HG03378 (cell line): ENCODE results near the gene SLC30A9.

Experiments used
- ATAC-seq: cut with Tn5 transposase; IDR thresholded peaks from one replicate; pipeline ENCODE4 v1.9.1; 2021; ENCODE audit warnings: mild to moderate bottlenecking, moderate library complexity; ENCODE audit not compliant: unreplicated experiment

SLC30A9 gene

GRCh38 chr4:41990365-41991111, at the start of gene SLC30A9:
TSS of gene SLC30A9 (plus strand) at chr4:41990530. CDS start at chr4:41990652, 122 bp downstream.
- peak; percentile 98 for ATAC-seq

- ATAC-seq: no peak
Measured at GRCh38 chr4:41940834-41941233, 49.5 kb upstream of the SLC30A9 start.

- no peak for ATAC-seq
Measured at GRCh38 chr4:41943506-41943905, 46.8 kb upstream of the SLC30A9 start.

- no peak for ATAC-seq
Measured at GRCh38 chr4:41944089-41944488, 46.2 kb upstream of the SLC30A9 start.

GRCh38 chr4:41949531-41949930, 40.8 kb upstream of the SLC30A9 start:
- no peak for ATAC-seq

- no peak for ATAC-seq
Measured at GRCh38 chr4:41957634-41958033, 32.7 kb upstream of the SLC30A9 start.

- no peak for ATAC-seq
Measured at GRCh38 chr4:41963105-41963504, 27.2 kb upstream of the SLC30A9 start.

- ATAC-seq: no peak
Measured at GRCh38 chr4:41964401-41964800, 25.9 kb upstream of the SLC30A9 start.

GRCh38 chr4:41967392-41967791, 22.9 kb upstream of the SLC30A9 start:
- no peak for ATAC-seq

- no peak for ATAC-seq
Measured at GRCh38 chr4:41969671-41970070, 20.7 kb upstream of the SLC30A9 start.

- ATAC-seq: no peak
Measured at GRCh38 chr4:41975341-41975740, 15.0 kb upstream of the SLC30A9 start.

GRCh38 chr4:41976775-41977516, 13.4 kb upstream of the SLC30A9 start:
- no peak for ATAC-seq

- no peak for ATAC-seq
Measured at GRCh38 chr4:41977709-41978108, 12.6 kb upstream of the SLC30A9 start.

GRCh38 chr4:41981456-41981855, 8.9 kb upstream of the SLC30A9 start, which contains the start of gene DCAF4L1:
TSS of gene DCAF4L1 (plus strand) at chr4:41981756. CDS start at chr4:41981793, 37 bp downstream.
- no peak for ATAC-seq

GRCh38 chr4:41982716-41983115, 7.6 kb upstream of the SLC30A9 start:
- no peak for ATAC-seq

GRCh38 chr4:41985151-41985550, 5.2 kb upstream of the SLC30A9 start:
- ATAC-seq: no peak

- peak; percentile 24 for ATAC-seq
Measured at GRCh38 chr4:41989994-41990364, 351 bp upstream of the SLC30A9 start.

GRCh38 chr4:41991916-41992767, 1.8 kb downstream of the SLC30A9 start:
- ATAC-seq: no peak

GRCh38 chr4:41992967-41993857, 2.9 kb downstream of the SLC30A9 start:
- ATAC-seq: no peak

GRCh38 chr4:41994461-41994985, 4.2 kb downstream of the SLC30A9 start:
- no peak for ATAC-seq
